Activated T-cell treated with anti-CD3 and anti-CD28 coated beads, Interleukin-2, amount 50 U/mL, for 48 hours (primary cell): ENCODE measurements around the gene CCDC57.

ENCODE experiments used
- DNase-seq, 2 experiments: peaks; one replicate each; pipeline ENCODE4 v3.0.0-alpha.2; 2020

CCDC57 gene

DNA sequence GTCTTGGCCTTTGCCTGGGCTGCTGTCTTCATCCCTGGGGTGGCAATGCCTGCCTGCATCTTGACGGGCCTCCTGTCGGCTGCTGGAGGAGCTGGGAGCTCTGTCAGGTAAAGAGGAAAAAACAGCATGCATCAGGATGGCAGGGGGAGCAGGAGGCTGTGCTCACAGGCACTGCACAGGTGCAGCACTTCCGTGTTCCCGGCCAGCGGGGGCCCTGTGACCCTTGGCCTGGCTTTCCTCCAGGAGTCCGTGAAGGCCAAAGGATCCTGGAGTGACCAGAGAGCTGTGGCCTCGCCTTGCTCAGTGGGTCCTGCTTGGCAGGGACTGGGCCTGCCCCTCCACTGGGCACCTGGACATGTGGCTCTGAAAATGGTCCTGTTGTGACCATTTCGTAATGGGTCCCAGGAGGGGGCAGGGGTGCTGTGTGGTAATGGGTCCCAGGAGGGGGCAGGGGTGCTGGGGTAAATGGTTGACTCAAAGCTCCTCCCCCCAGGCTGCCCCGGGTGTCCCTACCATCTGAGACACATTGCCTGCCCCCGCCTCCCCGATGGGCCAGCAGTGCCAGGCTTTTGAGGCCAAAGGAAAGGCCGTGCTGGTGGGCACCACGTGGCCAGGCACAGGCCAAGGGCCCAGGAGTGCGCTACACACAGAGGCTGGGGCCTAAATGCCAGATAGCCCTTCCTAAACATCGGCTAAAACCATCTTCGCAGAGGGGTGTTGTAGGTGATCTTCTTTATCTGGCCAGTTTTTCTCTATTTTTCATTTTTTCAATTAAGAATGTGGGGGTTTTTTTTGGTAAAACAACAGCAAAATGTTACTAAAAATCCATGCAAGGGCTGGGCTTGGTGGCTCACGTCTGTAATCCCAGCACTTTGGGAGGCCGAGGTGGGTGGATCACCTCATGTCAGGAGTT is 110.6 kb downstream of the CCDC57 start:
- DNase-seq: no peak

DNA sequence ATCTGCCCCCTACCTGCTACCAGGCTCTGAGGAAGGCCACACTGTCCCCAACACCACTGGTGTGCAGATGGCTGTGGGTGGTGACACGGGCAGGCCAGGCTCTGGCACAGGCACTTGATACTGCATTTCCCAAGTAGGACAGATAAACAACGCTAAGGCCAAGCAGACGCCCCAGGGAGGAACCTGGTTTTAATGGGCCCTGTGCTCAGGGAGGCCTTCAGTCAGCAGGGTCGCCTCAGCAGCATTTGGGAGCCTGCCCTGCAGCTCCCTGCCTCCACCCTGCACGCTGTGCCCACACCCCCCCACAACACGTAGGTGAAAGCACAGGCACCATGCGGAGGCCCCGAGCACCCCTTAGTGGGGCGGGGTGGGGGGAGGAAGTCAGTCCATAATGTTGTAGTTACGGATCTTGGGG is 111.3 kb downstream of the CCDC57 start:
- no peak for DNase-seq

DNA sequence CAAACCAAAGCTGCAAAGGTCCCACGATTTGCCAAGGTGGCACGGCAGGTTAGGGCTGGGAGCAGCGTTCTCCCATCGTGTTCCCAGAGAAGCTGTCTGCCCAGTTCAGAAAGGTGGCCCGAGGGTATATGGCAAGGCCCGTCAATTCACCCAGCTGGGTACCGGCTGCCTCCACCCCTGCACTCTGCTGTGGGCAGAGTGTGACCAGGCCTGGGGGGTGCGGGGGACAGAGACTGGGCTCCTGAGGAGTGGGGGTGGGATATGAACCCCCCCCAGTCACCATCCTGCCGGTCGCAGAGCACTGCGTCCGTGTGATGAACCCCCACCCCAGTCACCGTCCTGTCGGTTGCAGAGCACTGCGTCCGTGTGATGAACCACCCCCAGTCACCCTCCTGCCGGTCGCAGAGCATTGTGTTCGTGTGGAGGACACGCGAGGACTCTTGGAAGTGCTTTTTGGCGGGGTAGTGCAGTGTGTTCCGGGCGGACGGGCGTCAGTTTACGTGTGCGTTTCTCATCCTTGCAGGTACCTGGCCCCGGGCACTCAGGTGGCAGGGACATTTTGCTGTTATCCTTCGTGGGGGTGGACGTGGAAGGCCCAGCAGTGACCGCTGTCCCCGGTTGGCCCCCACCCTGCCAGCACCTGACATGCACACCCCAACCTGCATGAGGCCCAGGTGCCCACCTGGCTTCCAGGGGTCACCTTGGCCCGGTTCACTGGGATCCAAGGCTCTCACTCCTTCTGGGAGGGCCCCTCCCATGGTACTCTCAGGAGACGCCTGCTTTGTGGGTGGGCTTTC is 111.9 kb downstream of the CCDC57 start:
- DNase-seq: no peak

DNA sequence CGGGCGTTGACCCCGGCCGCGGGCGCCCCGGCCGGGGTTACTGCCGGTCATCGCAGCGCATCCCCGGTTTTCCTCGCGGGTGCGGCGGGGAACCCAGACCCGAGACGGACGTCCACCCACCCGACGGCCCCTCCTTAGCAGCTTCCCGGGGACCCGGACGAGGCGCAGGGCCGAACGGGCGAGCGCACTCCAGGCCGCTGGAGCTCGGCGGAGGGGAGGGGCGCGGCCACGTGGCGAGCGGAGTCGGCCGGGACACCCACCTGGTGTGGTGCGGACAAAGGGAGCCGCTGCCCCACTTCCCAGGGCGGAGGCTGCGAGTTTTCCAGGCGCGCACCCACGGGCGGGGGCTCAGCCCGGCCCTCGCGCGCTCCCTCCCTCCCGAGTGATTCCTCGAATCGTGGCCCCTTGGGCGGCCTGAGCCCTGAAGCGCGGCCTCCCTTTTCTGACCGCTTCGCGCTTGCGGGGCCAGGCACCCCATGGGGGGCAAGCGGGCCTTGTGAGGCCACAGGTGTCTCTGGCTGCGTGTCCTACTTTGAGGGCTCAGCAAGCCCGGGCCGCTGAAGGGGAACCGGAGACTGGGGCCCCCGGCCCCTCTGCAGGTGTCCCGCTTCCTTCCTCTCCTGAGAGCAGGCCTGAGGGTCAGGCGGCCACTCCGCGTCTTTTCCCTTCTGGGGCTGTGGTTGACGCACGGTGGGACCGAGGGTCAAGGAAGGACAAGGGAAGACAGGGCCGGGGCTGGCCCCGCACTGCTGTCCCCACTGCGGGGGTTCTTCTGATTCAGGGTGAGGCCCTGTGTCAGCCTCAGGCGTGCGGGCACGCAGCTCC is 113.5 kb downstream of the CCDC57 start:
- peak; percentile 61 to 62 for DNase-seq

DNA sequence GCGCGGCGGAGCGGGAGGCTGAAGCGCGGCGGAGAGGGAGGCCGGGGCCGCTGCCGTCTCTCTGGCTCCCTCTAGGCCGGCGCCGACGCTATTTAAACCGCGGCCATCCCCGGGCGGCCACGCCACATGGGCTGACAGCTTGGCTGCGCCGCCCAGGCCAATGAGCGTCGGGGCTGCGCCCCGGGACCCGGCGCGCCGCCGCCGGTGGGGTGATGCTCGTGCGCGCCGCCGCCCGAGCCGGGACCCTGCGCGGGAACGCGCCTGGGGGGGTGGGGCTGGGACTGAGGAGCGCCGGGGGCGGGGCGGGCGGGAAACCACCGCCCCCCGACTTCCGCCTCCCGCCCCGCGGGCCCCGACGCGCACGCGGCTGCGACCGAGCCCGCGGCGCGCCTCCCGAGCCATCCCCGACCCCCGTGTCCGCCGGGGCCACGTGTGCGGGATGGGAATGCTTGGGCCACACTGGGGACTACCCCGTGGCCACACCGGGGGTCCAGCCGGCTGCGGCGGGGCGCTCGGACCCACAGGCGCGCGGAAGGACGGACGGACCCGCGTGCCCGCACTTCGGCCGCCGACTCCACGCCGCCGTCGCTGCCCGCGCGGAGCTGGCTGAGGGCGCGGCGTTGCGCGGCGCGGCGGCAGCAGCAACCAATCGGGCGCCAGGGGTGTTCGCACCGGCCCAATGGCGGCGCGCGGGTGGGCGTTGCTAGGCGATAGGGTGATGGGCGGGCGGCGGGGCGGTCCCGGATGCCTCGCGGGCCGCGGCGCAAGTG is 114.3 kb downstream of the CCDC57 start, which contains the start of gene FASN:
Gene FASN (minus strand): TSS at position 68 of the 770 bp plus-strand sequence. CDS start 1,791 bp downstream, outside the sequence.
- peak; percentile 95 to 97 for DNase-seq

DNA sequence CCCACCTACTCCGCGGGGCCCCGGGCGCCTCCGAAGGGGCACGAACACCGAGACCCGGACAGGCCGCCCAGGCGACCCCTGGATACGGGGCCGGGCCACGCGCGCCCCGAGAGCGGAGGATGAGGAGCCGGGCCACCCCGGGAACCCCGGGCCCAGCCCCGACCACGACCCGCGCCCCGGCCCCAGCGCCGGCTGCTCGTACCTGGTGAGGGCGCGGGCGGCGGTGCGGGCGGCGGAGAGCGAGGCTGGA is 114.8 kb downstream of the CCDC57 start:
- no peak for DNase-seq

DNA sequence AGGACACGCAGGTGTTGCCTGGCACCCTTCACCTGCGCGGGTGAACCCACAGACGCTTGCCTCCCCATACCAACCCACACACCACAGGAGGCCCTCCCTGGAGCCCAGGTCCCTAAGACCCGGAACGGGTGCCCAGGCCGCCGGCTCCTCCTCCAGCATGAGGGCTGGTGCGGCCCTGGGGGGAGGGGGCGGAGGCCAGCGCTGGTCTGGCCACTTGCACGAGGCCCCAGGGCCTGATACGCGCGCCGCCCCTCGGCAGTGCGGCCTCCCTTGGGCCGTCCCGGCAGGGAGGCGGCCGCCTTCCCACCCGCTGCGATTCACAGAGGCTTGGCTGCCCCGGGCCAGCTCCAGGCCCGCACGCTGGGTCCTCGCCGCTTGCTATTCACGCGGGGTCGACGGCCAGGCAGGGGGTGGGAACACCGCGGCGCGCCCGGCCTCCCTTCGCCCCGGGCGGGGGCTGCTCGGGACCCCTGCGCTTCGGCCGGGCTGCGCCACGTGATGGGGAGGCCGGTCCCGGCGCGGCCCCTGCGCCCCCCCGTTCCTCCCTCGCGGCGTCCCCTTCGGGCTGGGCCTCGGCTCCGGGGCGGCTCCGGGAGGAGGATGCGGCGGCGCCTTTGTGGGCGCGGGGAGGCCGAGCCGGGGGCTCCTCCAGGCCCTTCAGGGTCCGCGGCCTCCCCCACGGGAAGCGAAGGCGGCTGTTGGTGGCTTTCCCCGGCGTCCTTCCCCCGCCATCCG is 115.3 kb downstream of the CCDC57 start:
- peak in 1 of 2 experiments; percentile 52 for DNase-seq

DNA sequence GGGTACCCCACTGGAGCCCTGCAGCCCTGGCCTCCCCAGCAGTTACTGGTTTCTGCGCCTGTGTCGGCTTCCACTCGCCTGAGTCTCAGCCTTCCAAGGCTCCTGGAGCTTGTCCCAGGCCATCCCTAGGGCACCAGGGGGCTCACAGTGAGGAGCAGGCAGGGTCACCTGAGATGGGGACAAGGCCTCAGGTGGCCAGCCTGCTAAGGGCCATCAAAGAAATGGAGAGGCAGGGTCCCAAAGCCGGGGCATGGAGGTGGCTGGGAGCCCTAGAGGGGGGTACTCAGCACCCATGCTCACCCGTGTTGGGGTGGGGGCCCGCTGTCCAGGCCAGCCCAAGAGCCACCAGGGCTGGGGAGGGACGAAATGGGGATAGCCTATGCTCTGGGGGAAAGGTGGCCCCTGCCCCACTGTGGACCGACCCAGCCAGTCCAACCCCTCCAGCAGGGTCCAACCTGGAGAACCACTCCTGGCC is 115.9 kb downstream of the CCDC57 start:
- no peak for DNase-seq

DNA sequence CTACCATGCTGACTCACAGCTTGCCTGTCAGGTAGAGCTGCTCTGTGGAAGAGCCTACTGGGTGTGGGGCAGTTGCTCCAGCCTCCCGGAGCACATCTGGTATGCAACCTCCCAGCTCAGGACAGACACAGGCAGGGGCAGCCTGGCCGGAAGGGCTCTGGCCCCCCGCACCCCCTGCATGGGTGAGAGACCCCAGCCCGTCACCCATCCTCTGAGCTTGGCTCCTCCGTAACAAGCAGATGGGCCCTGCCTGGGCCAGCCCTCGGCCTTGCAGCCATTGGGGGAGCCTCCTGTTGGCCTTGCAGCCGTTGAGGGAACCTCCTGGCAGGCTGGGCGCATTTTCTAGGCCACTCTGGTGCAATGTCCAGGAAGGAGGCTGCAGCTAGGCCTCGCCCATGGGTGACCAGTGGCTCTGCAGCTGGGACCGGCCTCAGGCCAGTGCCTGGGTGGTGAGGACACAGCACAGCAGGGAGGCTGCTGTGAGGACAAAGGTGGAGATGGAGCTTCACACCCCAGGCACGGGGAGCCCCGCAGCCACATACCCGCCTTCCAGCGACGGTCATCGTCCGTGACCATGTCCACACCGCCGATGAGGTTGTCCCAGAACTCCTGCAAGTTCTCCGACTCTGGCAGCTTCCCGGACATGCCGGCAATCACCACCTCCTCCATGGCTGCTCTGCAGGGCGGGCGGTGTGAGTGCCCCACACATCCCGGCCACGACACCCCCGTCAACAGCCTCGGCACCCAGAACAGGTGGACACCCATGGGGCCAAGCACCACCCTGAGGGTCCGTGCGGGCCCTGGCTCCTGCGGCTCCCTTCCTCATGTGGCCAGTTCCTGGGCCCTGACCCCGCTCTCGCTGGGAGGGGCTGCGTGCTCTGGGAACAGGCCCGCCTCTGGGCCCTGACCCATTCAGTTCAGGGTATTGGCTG is 116.6 kb downstream of the CCDC57 start:
- no peak for DNase-seq

DNA sequence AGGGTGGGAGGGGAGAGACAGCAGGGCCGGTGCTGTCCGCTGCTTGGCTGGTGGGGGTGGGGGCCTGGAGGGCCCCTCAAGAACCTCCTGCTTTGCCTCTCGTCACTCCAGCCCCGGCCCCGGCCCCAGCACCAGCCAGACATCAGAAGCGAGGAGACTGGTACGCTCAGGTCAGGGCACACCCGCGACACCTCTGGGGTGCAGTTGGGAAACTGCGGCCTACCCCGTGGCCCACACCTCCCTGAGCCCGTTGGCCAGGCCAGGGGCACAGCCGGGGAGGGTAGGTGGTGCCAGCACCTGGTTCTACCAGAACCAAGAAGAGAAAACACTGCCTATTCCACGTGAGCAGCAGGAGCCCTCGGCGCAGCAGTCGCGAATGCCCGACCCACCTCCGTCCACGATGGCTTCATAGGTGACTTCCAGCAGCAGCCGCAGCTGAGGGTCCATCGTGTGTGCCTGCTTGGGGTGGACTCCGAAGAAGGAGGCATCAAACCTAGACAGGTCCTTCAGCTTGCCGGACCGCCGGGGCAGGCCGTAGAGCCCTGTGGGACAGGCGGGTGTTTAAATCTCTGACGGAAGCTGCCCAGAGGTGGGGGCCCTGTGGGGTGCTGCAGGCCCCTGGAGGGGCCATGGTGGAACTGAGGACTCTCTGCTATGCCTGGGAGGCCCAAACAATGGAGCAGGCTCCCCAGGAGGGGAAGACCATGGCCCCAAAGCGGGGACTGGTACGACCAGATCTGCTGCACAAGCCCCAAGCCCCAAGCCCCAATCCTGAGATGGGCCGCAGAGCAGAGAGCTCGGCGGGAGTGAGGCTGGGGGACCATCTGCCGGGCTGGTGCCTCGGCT is 117.5 kb downstream of the CCDC57 start:
- DNase-seq: no peak

DNA sequence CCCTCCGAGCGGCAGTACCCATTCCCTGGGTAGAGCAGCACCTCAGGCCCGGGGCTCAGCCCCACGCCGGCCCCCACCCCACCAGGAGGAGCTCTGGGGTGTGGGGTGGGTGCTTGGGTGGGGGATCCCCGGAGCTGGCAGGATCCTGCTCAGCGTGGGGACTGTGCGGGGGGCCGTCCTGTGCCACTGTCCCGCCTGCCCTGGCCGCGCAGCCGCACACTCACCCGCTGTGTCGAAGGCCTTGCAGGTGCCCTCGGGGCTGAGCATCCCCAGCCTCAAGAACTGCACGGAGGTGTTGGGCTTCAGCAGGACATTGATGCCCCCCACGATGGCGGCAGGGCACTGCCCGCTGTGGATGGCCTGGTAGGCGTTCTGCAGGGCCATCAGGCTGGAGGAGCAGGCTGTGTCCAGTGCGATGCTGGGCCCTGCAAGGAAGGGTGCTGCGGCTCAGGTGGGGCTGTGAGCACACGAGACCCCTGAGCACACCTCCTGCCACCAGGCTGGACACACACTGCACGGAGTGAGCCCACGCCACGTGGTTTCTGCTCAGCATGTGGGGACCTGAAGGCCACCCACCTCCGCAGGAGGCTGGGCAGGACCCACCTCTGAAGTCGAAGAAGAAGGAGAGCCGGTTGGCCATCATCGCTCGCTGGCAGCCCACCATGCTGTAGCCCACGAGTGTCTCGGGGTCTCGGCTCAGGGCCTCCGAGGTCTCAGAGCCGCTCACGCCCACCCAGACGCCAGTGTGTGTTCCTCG is 119.5 kb downstream of the CCDC57 start:
- DNase-seq: no peak

DNA sequence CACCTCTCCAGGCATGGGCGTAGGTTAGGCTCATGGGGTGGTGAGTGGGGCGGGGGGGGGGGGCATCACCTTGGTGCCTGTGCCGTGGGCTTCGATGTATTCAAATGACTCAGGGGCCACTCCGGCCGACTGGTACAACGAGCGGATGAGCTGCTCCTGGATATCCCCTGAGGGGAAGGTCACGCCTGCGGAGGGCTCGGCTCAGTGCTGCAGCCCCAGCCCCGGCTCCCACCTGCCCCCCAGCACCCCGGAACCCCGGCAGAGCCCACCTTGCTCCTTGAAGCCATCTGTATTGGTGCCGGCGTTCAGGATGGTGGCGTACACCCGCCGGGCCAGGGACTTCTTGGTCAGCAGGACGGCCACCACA is 120.0 kb downstream of the CCDC57 start:
- DNase-seq: no peak

DNA sequence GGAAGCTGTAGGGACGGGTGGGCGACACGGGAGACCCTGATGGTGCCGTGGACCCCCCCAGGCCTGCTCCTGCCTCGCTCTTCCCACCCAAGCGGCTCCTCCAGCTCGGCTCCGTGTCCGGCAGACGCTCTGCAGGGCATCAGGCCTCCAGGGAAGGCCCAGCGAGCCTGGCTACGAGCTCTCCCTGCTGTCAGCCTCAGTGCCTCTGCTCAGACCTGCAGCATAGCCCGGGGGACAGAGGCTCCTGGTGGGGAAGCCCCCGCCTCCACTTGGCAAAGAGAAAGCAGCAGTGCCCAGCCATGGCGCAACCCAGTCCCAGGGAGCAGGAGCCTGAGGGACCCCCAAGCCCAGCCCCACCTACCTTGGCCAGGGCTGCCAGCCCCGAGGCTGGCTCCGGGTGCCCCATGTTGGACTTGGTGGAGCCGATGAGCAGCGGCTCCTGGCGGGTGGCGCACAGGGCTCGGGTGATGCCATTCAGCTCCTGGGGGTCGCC is 120.5 kb downstream of the CCDC57 start:
- DNase-seq: no peak

DNA sequence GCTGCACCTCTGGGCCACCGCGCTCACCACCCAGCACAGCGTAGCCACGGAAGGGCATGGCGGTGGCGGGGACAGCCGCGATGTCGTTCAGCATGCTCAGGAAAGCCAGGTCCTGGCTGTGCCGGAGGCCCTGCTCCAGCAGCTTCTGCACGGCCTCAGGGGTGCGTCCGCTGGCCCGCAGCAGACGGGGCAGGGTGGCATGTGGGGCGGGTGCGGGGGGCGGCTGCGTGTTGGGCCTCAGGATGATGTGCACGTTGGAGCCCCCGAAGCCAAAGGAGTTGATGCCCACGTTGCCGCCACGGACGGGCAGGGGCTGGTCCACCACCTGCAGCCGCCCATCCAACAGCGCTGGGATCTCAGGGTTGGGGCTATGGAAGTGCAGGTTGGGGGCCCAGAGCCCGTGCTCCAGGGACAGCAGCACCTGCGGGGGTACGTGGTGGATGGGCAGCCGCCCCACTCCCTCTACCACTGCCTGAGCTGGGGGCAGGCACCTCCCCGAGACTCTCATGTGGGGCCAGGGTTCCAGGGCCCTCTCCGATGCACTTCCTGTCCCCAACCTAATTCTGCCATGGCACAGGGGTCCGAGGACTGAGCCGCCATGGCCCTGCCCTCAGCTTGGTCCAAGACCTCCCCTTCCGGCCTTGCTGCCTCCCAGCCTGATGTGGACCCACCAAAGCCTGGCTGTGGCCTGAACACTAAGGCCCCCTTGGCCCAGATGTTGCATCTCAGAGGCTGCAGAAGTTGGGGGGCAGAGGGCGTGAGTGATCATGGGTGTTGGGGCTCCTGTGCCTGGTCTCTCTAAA is 121.2 kb downstream of the CCDC57 start:
- no peak for DNase-seq

DNA sequence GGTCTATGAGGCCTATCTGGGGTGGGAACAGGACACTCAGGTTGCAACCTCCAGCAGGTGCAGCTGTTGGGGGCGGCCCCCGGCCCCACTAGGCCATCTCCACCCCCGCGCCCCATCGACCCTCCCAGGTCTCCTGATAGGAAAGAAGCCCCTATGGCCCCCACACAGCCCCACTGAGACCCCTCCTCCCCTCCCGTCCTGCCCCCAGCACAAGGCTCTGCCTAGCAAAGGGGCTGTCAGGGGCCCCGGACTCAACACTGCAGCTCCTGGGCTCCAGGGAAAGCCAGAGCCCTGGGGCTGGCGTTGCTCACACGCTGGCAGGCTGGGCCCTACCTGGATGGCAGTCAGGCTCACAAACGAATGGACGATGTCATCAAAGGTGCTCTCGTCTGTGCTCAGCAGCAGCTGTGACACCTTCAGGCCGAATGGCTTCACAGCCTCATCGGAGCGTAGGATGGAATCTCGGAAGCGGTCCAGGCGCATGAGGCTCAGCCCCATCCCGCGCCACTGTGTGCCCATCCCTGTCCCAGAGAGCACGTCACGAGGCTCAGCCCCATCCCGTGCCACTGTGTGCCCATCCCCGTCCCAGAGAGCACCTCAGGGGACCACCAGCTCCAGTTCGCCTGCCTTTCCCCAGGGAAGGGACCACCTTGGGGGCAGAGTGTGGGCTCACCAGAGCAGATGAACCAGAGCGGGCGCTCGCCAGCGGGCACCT is 121.9 kb downstream of the CCDC57 start:
- DNase-seq: no peak

DNA sequence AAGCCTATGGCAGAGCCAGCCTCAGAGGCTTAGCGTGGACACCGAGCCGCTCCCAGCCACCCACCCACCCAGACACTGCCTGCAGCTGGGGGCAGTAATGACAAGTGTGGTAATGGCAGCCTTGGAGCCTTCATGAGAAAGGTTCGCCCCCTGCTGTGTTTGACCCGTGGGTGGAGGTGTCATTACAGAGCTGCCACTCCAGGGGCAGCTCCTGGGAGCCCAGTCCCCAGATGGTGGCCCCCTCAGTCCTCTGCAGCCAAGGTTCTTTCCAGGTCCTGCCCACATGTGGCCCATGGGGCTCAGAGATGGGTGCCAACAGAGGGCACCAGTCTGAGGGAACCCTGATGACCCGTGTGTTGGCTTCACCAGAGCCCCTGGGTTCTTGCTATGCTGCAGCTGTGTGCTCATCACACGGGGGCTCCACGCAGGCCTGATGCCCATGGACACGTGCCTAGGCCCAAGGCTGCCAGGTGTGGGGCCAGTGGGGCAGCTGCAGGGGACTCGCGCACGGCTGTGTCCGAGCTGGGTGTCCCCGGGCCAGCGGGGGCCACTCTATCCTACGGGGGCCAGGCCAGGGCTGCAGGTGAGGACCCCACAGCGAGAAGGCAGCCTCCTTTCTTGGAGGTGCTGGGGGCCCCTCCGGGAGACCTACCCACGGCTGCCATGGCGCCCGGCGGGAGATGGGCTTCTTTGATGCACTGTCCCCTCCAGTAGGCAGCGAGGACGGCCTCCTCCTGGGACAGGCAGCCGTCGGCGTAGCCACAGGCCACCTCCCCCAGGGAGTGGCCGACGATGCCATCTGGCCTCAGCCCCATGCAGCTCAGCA is 122.7 kb downstream of the CCDC57 start:
- no peak for DNase-seq
